Stomach (tissue), 4 donors: ENCODE results near the gene KCNQ1.

ENCODE experiments used
- CTCF ChIP-seq, 7 experiments: fragments of 450-650 bp in 4 of 7; fragments of 200-600 bp in 3 of 7; sonication (generic) in 3 of 7; IDR thresholded peaks; one replicate each; pipeline ENCODE4 v1.5.1; 2016 to 2019; ENCODE audit warnings: antibody characterized with exemption in 7 of 7, control low read depth in 2 of 7, mild to moderate bottlenecking in 1 of 7
- EP300 ChIP-seq: sonication (generic); formaldehyde crosslinking; IDR thresholded peaks from one replicate; pipeline ENCODE4 v1.6.1; 2017; ENCODE audit warnings: antibody characterized with exemption
- POLR2A ChIP-seq, 4 donors: fragments of 450-650 bp; IDR thresholded peaks; one replicate each; pipeline ENCODE4 v1.6.1; 2016; ENCODE audit warnings: antibody characterized with exemption in 4 of 4, control low read depth in 2 of 4, mild to moderate bottlenecking in 1 of 4, moderate library complexity in 1 of 4
- POLR2AphosphoS5 ChIP-seq, 3 donors: sonication (generic); formaldehyde crosslinking; IDR thresholded peaks; one replicate each; pipeline ENCODE4 v1.6.1; 2016; ENCODE audit warnings: antibody characterized with exemption in 3 of 3

GRCh38 chr11:2832533-2833020, 387.8 kb downstream of the KCNQ1 start:
- TF ChIP-seq POLR2AphosphoS5 (IDR thresholded peaks at IDR 0.05) (no peak), EP300 (no peak), CTCF (IDR thresholded peaks at IDR 0.05) (no peak), POLR2A (IDR thresholded peaks at IDR 0.05) (no peak)
